Endodermal cell (in vitro differentiated cells): Measurements from ENCODE around the gene GTSF1L. TPM values are rescaled to one million over a fixed set of nuclear protein-coding genes. Genes with fewer than 3 reads are reported as not detected.

Source experiments
- DNase-seq: peaks from one replicate; pipeline ENCODE4 v3.0.0-alpha.2; 2017
- H3K27ac ChIP-seq: 2 replicates; pipeline ENCODE4 v1.5.1; 2013; ENCODE audit warnings: mild to moderate bottlenecking, low read depth, low read length, moderate library complexity
- H3K27me3 ChIP-seq: 2 replicates; pipeline ENCODE4 v1.6.1; 2013; ENCODE audit warnings: mild to moderate bottlenecking, low read length, moderate library complexity; ENCODE audit not compliant: insufficient read depth, control insufficient read depth, poor library complexity, severe bottlenecking
- H3K36me3 ChIP-seq: 2 replicates; pipeline ENCODE4 v1.7.0; 2013; ENCODE audit warnings: mild to moderate bottlenecking, low read length, moderate library complexity; ENCODE audit not compliant: control insufficient read depth, insufficient read depth
- H3K4me1 ChIP-seq: one replicate; pipeline ENCODE4 v1.7.0; 2013; ENCODE audit warnings: low read length; ENCODE audit not compliant: control insufficient read depth, insufficient read depth
- H3K4me3 ChIP-seq: 2 replicates; pipeline ENCODE4 v1.5.1; 2013; ENCODE audit warnings: mild to moderate bottlenecking, low read length, moderate library complexity
- H3K9ac ChIP-seq: 2 replicates; pipeline ENCODE4 v1.6.1; 2013; ENCODE audit warnings: mild to moderate bottlenecking, low read length, moderate library complexity; ENCODE audit not compliant: poor library complexity, severe bottlenecking; ENCODE audit errors: extremely low read depth
- H3K9me3 ChIP-seq: 2 replicates; pipeline ENCODE4 v1.6.1; 2013; ENCODE audit warnings: mild to moderate bottlenecking, low read length, moderate library complexity; ENCODE audit not compliant: control insufficient read depth
- H3K27ac Mint-ChIP-seq: 2 replicates; pipeline ENCODE4 v1.8.0; 2020; ENCODE audit warnings: mixed read lengths
- H3K27me3 Mint-ChIP-seq: 2 replicates; pipeline ENCODE4 v1.8.0; 2021; ENCODE audit warnings: mild to moderate bottlenecking, mixed read lengths; ENCODE audit not compliant: insufficient read depth
- H3K36me3 Mint-ChIP-seq: 2 replicates; pipeline ENCODE4 v1.8.0; 2020; ENCODE audit warnings: low read depth, mixed read lengths
- H3K4me1 Mint-ChIP-seq: 2 replicates; pipeline ENCODE4 v1.8.0; 2020; ENCODE audit warnings: mixed read lengths
- H3K4me3 Mint-ChIP-seq: 2 replicates; pipeline ENCODE4 v1.8.0; 2020; ENCODE audit warnings: mild to moderate bottlenecking, moderate library complexity, mixed read lengths
- H3K9me3 Mint-ChIP-seq: 2 replicates; pipeline ENCODE4 v1.8.0; 2020; ENCODE audit warnings: mild to moderate bottlenecking, mixed read lengths
- WGBS, 2 experiments: methylation state at CpG; one replicate each; pipeline versions ENCODE4 v1.1.5 to v1.1.7; 2013; ENCODE audit warnings: missing lambda C conversion rate in 2 of 2, mixed read lengths in 1 of 2; ENCODE audit not compliant: insufficient coverage in 1 of 2, insufficient read length in 1 of 2; 5-methylcytosine and 5-hydroxymethylcytosine counted together
- total RNA-seq, 2 donors: library from RNA; stranded (reverse); fragmentation: NEBNext Ultra II Directional in 1 of 2; extraction: Animal tissue kit (Norgen Biotek cat#: 25700) in 1 of 2; gene quantifications; 2 replicates in 1 of 2; 3 replicates in 1 of 2; pipeline ENCODE4 v1.2.1, GENCODE V29; 2021
- TF ChIP-seq, protein P1 (sequence below): fragments of 200-600 bp; sonication (generic); conservative IDR thresholded peaks from 2 replicates; pipeline ENCODE4 v1.5.0; 2021; ENCODE audit warnings: antibody characterized with exemption, mild to moderate bottlenecking

The GTSF1L gene
- total RNA-seq, 2 donors from 2014 or later: not detected

DNA sequence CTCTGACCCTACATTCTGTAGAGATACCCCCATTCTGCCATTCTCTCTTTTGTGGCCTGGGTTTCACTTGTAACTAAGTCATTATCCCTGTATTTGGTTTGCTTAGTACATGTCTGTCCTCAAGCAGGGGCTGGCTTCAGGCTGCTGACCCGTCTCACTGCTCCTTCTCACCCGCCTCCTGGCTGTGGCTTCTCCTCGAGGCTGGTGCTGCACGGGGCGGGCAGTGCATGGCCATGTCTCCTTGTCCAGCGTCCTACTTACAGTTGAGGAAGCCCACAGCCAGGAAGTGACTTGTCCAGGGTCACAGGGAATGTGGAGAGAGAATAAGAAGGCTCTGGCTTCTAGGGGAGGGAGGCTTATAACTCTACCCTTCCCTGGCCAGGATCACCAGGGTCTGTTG lies 11.3 kb downstream of the GTSF1L start:
- H3K4me1 Mint-ChIP-seq: no peaks in the 10 kb centered on the region
- no peaks in the 10 kb centered on the region for H3K27me3 ChIP-seq
- no peak overlapping the region for H3K9ac ChIP-seq
- H3K4me3 ChIP-seq: no peak overlapping the region
- peaks cover 37% of the 10 kb centered on the region for H3K36me3 ChIP-seq
- no peaks in the 10 kb centered on the region for H3K27me3 Mint-ChIP-seq
- H3K4me1 ChIP-seq: no peaks in the 10 kb centered on the region
- no peak for DNase-seq
- no peak overlapping the region for H3K27ac Mint-ChIP-seq
- H3K9me3 Mint-ChIP-seq: peaks cover 4% of the 10 kb centered on the region
- H3K9me3 ChIP-seq: peaks cover 5% of the 10 kb centered on the region
- WGBS, 2 experiments: 97% methylated on average over 6 of the region's 6 CpGs; no CpG with 5 or more reads in 1 of the 2 experiments
- TF ChIP-seq, protein P1, sequence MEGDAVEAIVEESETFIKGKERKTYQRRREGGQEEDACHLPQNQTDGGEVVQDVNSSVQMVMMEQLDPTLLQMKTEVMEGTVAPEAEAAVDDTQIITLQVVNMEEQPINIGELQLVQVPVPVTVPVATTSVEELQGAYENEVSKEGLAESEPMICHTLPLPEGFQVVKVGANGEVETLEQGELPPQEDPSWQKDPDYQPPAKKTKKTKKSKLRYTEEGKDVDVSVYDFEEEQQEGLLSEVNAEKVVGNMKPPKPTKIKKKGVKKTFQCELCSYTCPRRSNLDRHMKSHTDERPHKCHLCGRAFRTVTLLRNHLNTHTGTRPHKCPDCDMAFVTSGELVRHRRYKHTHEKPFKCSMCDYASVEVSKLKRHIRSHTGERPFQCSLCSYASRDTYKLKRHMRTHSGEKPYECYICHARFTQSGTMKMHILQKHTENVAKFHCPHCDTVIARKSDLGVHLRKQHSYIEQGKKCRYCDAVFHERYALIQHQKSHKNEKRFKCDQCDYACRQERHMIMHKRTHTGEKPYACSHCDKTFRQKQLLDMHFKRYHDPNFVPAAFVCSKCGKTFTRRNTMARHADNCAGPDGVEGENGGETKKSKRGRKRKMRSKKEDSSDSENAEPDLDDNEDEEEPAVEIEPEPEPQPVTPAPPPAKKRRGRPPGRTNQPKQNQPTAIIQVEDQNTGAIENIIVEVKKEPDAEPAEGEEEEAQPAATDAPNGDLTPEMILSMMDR: no peak
- peaks cover 54% of the 10 kb centered on the region for H3K36me3 Mint-ChIP-seq
- no peak overlapping the region for H3K4me3 Mint-ChIP-seq
- H3K27ac ChIP-seq: no peak overlapping the region

DNA sequence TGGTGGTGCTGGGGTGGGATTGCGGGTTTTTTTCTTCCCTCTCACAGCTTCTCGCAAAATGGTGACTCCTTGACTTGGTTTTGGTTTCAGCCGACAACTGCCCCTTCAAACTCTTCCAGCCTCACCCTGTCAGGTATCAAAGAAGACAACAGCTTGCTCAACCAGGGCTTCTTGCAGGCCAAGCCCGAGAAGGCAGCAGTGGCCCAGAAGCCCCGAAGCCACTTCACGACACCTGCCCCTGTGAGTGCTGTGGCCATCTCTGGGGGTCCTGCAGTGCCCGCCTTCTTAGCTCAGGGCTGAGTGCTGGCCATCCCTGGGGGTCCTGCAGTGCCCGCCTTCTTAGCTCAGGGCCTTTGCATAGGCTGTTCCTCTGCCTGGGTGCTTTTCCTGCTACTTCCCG lies 11.8 kb downstream of the GTSF1L start:
- DNase-seq: no peak

DNA sequence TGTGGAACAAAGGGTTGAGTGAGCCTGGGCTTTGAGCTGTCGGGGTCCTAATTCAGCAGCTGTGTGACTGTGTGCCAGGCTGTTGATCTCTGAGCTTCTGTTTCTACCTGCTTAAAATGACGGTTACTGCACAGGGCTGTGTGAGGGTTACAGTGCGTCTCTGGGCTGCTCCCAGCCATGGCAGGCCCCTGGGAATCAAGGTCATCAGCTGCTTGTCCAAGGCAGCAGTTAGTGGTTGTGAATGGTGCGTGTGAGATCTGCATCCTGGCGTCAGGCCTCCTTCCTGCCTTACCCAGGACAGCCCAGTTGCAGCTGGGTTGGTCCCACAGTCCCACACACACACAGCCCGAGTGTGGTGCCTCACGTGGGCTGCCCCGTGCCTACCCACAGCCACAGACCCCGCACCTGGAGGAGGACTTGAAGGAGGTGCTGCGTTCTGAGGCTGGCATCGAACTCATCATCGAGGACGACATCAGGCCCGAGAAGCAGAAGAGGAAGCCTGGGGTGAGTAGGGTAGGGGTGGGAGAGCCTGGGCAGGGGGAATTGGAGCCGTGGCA lies 15.6 kb downstream of the GTSF1L start:
- Histone ChIP-seq H3K9me3 (no peaks in the 10 kb centered on the region), H3K27ac (no peak overlapping the region), H3K4me3 (no peak overlapping the region), H3K36me3 (peaks cover 70% of the 10 kb centered on the region), H3K4me1 (no peaks in the 10 kb centered on the region), H3K27me3 (no peaks in the 10 kb centered on the region), H3K9ac (no peak overlapping the region)
- no peak overlapping the region for H3K27ac Mint-ChIP-seq
- 95 to 96% methylated on average over 5 to 15 of the region's 15 CpGs for WGBS, 2 experiments
- peaks cover 64% of the 10 kb centered on the region for H3K36me3 Mint-ChIP-seq
- no peaks in the 10 kb centered on the region for H3K9me3 Mint-ChIP-seq
- H3K4me3 Mint-ChIP-seq: no peak overlapping the region
- no peak for DNase-seq
- H3K4me1 Mint-ChIP-seq: no peaks in the 10 kb centered on the region
- no peaks in the 10 kb centered on the region for H3K27me3 Mint-ChIP-seq
- TF ChIP-seq, protein P1: no peak

More for the DNA sequence above, 11.8 kb downstream of the GTSF1L start:
- Mint-ChIP-seq H3K27me3 (no peaks in the 10 kb centered on the region), H3K4me3 (no peak overlapping the region), H3K27ac (no peak overlapping the region), H3K36me3 (peaks cover 52% of the 10 kb centered on the region), H3K9me3 (peaks cover 4% of the 10 kb centered on the region), H3K4me1 (no peaks in the 10 kb centered on the region)
- Histone ChIP-seq H3K4me3 (no peak overlapping the region), H3K9ac (no peak overlapping the region), H3K27ac (no peak overlapping the region), H3K4me1 (no peaks in the 10 kb centered on the region), H3K36me3 (peaks cover 42% of the 10 kb centered on the region), H3K27me3 (no peaks in the 10 kb centered on the region), H3K9me3 (peaks cover 5% of the 10 kb centered on the region)
- 90 to 96% methylated on average over 4 to 9 of the region's 9 CpGs for WGBS, 2 experiments
- TF ChIP-seq, protein P1: no peak
